PC-9 (cell line): ENCODE measurements around the gene CDK8. TPM values are rescaled to one million over a fixed set of nuclear protein-coding genes. Genes with fewer than 3 reads are reported as not detected.

Source experiments
- BruUV-seq: library from RNA; stranded (reverse); fragments of 400-500 nt; replicated peaks from 2 replicates; lab custom pipeline; 2021; lab: Mats Ljungman, UMichigan
- CTCF ChIA-PET: fragments of 300-600 bp; sonication (Branson Sonifier 250); formaldehyde crosslinking; loops from one replicate; lab custom pipeline; 2022; ENCODE audit warnings: antibody characterized with exemption; lab: Charles Lee
- POLR2A ChIA-PET: fragments of 300-600 bp; sonication (Branson Sonifier 250); formaldehyde crosslinking; loops from one replicate; lab custom pipeline; 2022; ENCODE audit warnings: antibody characterized with exemption; ENCODE audit not compliant: unreplicated experiment; lab: Charles Lee
- DNase-seq, 2 experiments: peaks; one replicate each; pipeline versions ENCODE4 v3.0.0 to v3.0.0-alpha.2; 2015 to 2022; ENCODE audit warnings: mixed read lengths in 1 of 2
- H2AFZ ChIP-seq: fragments of 200-600 bp; sonication (generic); 2 replicates; pipeline ENCODE4 v1.8.1; 2017; ENCODE audit warnings: antibody characterized with exemption
- H3F3A ChIP-seq: fragments of 200-600 bp; sonication (generic); 2 replicates; pipeline ENCODE4 v1.8.1; 2017; ENCODE audit warnings: antibody characterized with exemption, mild to moderate bottlenecking, low read depth; ENCODE audit not compliant: insufficient read depth
- H3K27ac ChIP-seq: fragments of 200-600 bp; sonication (generic); 2 replicates; pipeline ENCODE4 v1.6.1; 2016; ENCODE audit warnings: mixed run types
- H3K27me3 ChIP-seq: fragments of 200-600 bp; sonication (generic); 2 replicates; pipeline ENCODE4 v1.6.1; 2016; ENCODE audit warnings: low read depth, mixed run types; ENCODE audit not compliant: insufficient read depth
- H3K36me3 ChIP-seq: fragments of 200-600 bp; sonication (generic); 2 replicates; pipeline ENCODE4 v1.6.1; 2016; ENCODE audit warnings: low read depth, mixed run types
- H3K4me1 ChIP-seq: fragments of 200-600 bp; sonication (generic); replicated peaks from 2 replicates; pipeline ENCODE4 v1.6.1; 2016; ENCODE audit warnings: mixed run types; ENCODE audit not compliant: insufficient read depth
- H3K4me2 ChIP-seq: fragments of 200-600 bp; sonication (generic); 2 replicates; pipeline ENCODE4 v1.6.1; 2017; ENCODE audit warnings: mixed run types
- H3K4me3 ChIP-seq: fragments of 200-600 bp; sonication (generic); 2 replicates; pipeline ENCODE4 v1.6.1; 2016; ENCODE audit warnings: mixed run types
- H3K79me2 ChIP-seq: fragments of 200-600 bp; sonication (generic); 2 replicates; pipeline ENCODE4 v1.6.1; 2017; ENCODE audit warnings: low read depth, mixed run types
- H3K9me2 ChIP-seq: fragments of 200-600 bp; sonication (generic); 2 replicates; pipeline ENCODE4 v1.8.1; 2017; ENCODE audit warnings: mild to moderate bottlenecking; ENCODE audit not compliant: insufficient read depth
- H3K9me3 ChIP-seq: fragments of 200-600 bp; sonication (generic); 2 replicates; pipeline ENCODE4 v1.8.1; 2016; ENCODE audit warnings: low read depth; ENCODE audit not compliant: insufficient read depth
- H4K20me1 ChIP-seq: fragments of 200-600 bp; sonication (generic); 2 replicates; pipeline ENCODE4 v1.8.1; 2017; ENCODE audit not compliant: insufficient read depth
- EZH2 ChIP-seq: fragments of 200-600 bp; sonication (generic); IDR thresholded peaks from 2 replicates; pipeline ENCODE4 v1.8.0; 2017; ENCODE audit warnings: antibody characterized with exemption, low read depth
- intact Hi-C: fragments of 100-400 bp; cut with micrococcal nuclease; formaldehyde crosslinking; loops from one replicate; pipeline ENCODE4 v1.10.0; 2022; ENCODE audit not compliant: unreplicated experiment
- total RNA-seq: library from RNA; stranded (reverse); gene quantifications from 2 replicates; pipeline ENCODE4 v1.2.3, GENCODE V29; 2021
- TF ChIP-seq, protein P1 (sequence below): fragments of 200-600 bp; sonication (generic); conservative IDR thresholded peaks from 2 replicates; pipeline ENCODE4 v1.6.1; 2017; ENCODE audit warnings: mixed run types, antibody characterized with exemption, mild to moderate bottlenecking, moderate library complexity

Gene CDK8
- total RNA-seq, 1 experiment from 2014 or later, result 14.8 TPM

DNA sequence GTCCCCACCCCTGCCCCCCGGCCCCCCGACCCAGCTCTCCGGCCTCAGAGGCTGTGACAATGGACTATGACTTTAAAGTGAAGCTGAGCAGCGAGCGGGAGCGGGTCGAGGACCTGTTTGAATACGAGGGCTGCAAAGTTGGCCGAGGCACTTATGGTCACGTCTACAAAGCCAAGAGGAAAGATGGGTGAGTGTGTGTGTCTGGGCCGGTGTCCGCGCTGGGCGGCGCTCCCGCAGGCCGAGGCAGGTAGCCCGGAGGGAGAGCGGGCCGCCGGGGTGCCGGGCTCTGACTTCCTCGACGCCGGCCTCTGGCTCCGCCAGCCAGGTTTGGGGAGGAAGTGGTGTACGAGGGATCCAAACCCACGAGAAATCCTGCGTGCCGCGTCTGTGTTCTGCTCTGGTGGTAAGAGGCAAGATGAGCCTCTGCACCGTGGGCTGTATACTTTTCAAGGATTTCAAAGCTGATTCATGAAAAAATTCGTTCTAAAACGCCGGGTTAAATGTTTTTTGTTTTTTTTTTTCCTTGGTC, 718 bp downstream of the CDK8 start:
- Histone ChIP-seq H3K27ac (no peak overlapping the region), H3K4me3 (peak overlapping the region; percentile 67), H3K27me3 (no peaks in the 10 kb centered on the region; the same call in 1 of the 2 replicates), H3K79me2 (peaks cover 52% of the 10 kb centered on the region), H3K9me3 (no peaks in the 10 kb centered on the region), H3K4me1 (peaks cover 28% of the 10 kb centered on the region), H4K20me1 (peaks cover 17% of the 10 kb centered on the region), H3K9me2 (no peaks in the 10 kb centered on the region), H3K4me2 (peak overlapping the region; percentile 91), H3F3A (no peaks in the 10 kb centered on the region), H3K36me3 (no peaks in the 10 kb centered on the region), H2AFZ (peak overlapping the region; percentile 90)
- CTCF ChIA-PET, result no interaction called here
- intact Hi-C loops, result loop anchor here (2.0 kb wide), 2 partner anchors 32 to 68 kb away; partner anchors contain the start of gene RNF6
- TF ChIP-seq, protein P1, sequence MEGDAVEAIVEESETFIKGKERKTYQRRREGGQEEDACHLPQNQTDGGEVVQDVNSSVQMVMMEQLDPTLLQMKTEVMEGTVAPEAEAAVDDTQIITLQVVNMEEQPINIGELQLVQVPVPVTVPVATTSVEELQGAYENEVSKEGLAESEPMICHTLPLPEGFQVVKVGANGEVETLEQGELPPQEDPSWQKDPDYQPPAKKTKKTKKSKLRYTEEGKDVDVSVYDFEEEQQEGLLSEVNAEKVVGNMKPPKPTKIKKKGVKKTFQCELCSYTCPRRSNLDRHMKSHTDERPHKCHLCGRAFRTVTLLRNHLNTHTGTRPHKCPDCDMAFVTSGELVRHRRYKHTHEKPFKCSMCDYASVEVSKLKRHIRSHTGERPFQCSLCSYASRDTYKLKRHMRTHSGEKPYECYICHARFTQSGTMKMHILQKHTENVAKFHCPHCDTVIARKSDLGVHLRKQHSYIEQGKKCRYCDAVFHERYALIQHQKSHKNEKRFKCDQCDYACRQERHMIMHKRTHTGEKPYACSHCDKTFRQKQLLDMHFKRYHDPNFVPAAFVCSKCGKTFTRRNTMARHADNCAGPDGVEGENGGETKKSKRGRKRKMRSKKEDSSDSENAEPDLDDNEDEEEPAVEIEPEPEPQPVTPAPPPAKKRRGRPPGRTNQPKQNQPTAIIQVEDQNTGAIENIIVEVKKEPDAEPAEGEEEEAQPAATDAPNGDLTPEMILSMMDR, result no peak
- BruUV-seq, result TSS peak; percentile 54
- peak; percentile 43 to 46 for DNase-seq
- POLR2A ChIA-PET, result interaction anchor here (0.6 kb wide), 1 partner anchor 220 kb away, joined by 3 read pairs; no protein-coding TSS in a partner anchor

DNA sequence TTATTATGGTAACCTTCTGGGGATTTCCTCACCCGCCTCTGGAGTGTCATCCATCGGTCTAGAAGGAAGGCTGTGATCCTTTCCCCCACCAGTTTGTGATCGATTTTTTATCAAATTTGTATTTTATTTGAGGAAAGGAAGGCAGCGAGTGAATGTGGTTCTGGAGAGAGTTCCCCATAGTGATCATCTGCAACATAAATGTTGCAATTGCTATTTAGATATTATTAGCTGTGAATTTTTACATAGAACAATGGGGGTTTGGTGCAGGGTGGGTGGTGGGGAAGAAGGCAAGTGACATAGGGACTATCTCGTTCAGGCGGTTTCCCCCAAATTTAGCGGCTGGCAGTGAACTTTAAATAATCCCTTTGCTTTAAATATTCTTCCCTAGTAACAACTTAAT, 1.2 kb downstream of the CDK8 start:
- DNase-seq, result no peak
- peak overlapping the region; percentile 67 for H3K4me3 ChIP-seq
- no peaks in the 10 kb centered on the region for H3F3A ChIP-seq
- no peak overlapping the region for H3K27ac ChIP-seq
- intact Hi-C loops, result loop anchor here (2.0 kb wide), 2 partner anchors 32 to 68 kb away; partner anchors contain the start of gene RNF6
- ChIA-PET CTCF (no interaction called here), POLR2A (no interaction called here)
- peak overlapping the region; percentile 90 for H2AFZ ChIP-seq
- BruUV-seq, result no TSS peak
- H4K20me1 ChIP-seq, result peaks cover 21% of the 10 kb centered on the region
- no peak for TF ChIP-seq EZH2
- TF ChIP-seq, protein P1, result no peak
- no peaks in the 10 kb centered on the region for H3K9me2 ChIP-seq
- no peaks in the 10 kb centered on the region for H3K27me3 ChIP-seq
- H3K79me2 ChIP-seq, result peaks cover 57% of the 10 kb centered on the region
- H3K9me3 ChIP-seq, result no peaks in the 10 kb centered on the region
- H3K36me3 ChIP-seq, result no peaks in the 10 kb centered on the region
- peak overlapping the region; percentile 91 for H3K4me2 ChIP-seq
- H3K4me1 ChIP-seq, result peaks cover 28% of the 10 kb centered on the region

DNA sequence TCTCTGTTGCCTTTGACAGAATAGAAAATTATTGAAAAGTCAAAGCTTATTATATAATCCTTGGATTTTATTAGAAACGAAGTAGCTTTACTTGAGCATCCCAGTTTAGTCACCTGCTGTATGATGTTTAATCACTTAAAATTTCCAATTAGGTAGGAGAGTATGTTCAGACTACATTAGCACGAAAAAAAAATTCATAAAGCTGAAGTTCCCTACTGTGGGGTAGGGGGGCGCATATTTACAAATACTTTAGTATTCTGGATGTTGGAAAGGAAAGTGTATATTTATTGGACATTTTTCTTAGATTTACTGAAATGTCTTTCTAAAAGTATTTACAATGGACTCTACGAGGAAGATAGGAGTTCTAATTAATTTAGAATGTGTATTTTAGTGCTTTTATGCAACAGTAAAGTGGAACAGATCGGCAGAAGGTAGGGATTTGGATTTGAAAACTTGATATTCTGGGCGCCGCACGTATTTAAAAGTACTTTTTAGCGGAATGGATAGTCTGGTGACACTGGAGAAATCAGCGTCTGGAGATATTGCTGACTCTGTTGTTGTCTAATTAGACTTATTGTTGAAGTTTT, 1.9 kb downstream of the CDK8 start:
- Histone ChIP-seq H4K20me1 (peaks cover 25% of the 10 kb centered on the region), H3K36me3 (no peaks in the 10 kb centered on the region), H3F3A (no peaks in the 10 kb centered on the region), H3K4me2 (peak overlapping the region; percentile 91), H3K9me3 (no peaks in the 10 kb centered on the region), H3K4me1 (peaks cover 28% of the 10 kb centered on the region), H3K27ac (no peak overlapping the region), H3K79me2 (peaks cover 63% of the 10 kb centered on the region), H3K4me3 (peak overlapping the region; percentile 67), H2AFZ (peak overlapping the region; percentile 90), H3K27me3 (no peaks in the 10 kb centered on the region), H3K9me2 (no peaks in the 10 kb centered on the region)
- DNase-seq, result no peak
- no TSS peak for BruUV-seq
- ChIA-PET CTCF (interaction anchor here (0.6 kb wide), 1 partner anchor 936 kb away, joined by 3 read pairs; no protein-coding TSS in a partner anchor), POLR2A (no interaction called here)
- TF ChIP-seq, protein P1, result peak; percentile 56; the same call in 1 of the 2 replicates
- TF ChIP-seq EZH2, result no peak
- intact Hi-C loops, result loop anchor here (2.0 kb wide), 2 partner anchors 33 to 69 kb away; partner anchors contain the start of gene RNF6
